ENCODE data around the gene WDR33. TPM values are rescaled to one million over a fixed set of nuclear protein-coding genes. Genes with fewer than 3 reads are reported as not detected.
A peak's percentile ranks its signal among the peaks of the same experiment; 100 is the strongest.

The WDR33 gene
- total and polyA plus RNA-seq, 2 of the 13 experiments (the other 11 are each of a cell fraction or from before 2014, with no cell fraction given) = 54.9 to 78.2 TPM

DNA sequence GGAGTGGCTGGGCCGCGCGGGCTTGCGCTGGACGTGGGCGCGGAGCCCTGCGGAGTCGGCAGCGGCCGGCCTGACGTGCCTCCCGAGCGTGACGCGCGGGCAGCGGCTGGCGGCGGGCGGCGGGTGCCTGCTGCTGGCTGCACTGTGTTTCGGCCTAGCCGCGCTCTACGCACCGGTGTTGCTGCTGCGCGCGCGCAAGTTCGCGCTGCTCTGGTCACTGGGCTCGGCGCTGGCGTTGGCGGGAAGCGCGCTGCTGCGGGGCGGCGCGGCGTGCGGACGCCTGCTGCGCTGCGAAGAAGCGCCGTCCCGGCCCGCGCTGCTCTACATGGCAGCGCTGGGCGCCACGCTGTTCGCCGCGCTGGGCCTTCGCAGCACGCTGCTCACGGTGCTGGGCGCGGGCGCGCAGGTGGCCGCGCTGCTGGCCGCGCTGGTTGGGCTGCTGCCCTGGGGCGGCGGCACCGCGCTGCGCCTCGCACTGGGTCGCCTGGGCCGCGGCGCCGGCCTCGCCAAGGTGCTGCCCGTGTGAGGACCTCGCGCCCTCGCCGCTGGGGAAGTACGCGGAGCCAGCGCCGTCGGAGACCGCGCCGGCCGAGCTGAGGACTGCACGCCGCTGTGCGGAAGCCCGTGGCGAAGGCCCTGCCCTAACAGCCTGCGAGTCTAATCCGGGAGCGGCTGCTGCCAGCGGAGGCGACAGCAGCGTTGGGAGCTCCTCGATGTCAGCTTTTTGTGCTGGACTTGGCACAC lies 109.1 kb downstream of the WDR33 start (continued):
- TF ChIP-seq HIC2 (CRISPR knock-in tag; IDR thresholded peaks at IDR 0.05; ENCODE audit: low read depth) (no peak; the same call in 1 of the 2 replicates), ZNF589 (CRISPR knock-in tag; conservative IDR thresholded peaks at IDR 0.05) (0 out of 2 replicates have a peak, but pooled peaks have one; percentile 65), ARID2 (CRISPR knock-in tag; IDR thresholded peaks at IDR 0.05; ENCODE audit: borderline replicate concordance) (no peak), MLLT10 (CRISPR knock-in tag; IDR thresholded peaks at IDR 0.05) (no peak), ZKSCAN8 (CRISPR knock-in tag; IDR thresholded peaks at IDR 0.05; ENCODE audit: borderline replicate concordance) (0 out of 2 replicates have a peak, but pooled peaks have one; percentile 1), ZNF253 (CRISPR knock-in tag; IDR thresholded peaks at IDR 0.05; ENCODE audit: borderline replicate concordance) (no peak), JUNB (CRISPR knock-in tag; IDR thresholded peaks at IDR 0.05; ENCODE audit: borderline replicate concordance) (no peak; the same call in 1 of the 2 replicates), ZNF780A (CRISPR knock-in tag; IDR thresholded peaks at IDR 0.05) (no peak; the same call in 1 of the 2 replicates), CBX1 (IDR thresholded peaks at IDR 0.05; ENCODE audit: low read depth) (peak; percentile 48), EEA1 (CRISPR knock-in tag; IDR thresholded peaks at IDR 0.05; ENCODE audit: borderline replicate concordance) (peak; percentile 83; the same call in 1 of the 2 replicates), ZNF740 (CRISPR knock-in tag; IDR thresholded peaks at IDR 0.05) (peak; percentile 76), HNRNPK (IDR thresholded peaks at IDR 0.05; ENCODE audit: low read depth, low read length, poor library complexity, severe bottlenecking) (peak; percentile 24), ZNF367 (CRISPR knock-in tag; IDR thresholded peaks at IDR 0.05; ENCODE audit: borderline replicate concordance) (peak; percentile 40; the same call in 1 of the 2 replicates), ZNF841 (CRISPR knock-in tag; IDR thresholded peaks at IDR 0.05; ENCODE audit: borderline replicate concordance) (no peak; the same call in 1 of the 2 replicates), MEF2D (CRISPR knock-in tag; IDR thresholded peaks at IDR 0.05) (peak; percentile 65; the same call in 1 of the 2 replicates)
- TF ChIP-seq, protein P1, sequence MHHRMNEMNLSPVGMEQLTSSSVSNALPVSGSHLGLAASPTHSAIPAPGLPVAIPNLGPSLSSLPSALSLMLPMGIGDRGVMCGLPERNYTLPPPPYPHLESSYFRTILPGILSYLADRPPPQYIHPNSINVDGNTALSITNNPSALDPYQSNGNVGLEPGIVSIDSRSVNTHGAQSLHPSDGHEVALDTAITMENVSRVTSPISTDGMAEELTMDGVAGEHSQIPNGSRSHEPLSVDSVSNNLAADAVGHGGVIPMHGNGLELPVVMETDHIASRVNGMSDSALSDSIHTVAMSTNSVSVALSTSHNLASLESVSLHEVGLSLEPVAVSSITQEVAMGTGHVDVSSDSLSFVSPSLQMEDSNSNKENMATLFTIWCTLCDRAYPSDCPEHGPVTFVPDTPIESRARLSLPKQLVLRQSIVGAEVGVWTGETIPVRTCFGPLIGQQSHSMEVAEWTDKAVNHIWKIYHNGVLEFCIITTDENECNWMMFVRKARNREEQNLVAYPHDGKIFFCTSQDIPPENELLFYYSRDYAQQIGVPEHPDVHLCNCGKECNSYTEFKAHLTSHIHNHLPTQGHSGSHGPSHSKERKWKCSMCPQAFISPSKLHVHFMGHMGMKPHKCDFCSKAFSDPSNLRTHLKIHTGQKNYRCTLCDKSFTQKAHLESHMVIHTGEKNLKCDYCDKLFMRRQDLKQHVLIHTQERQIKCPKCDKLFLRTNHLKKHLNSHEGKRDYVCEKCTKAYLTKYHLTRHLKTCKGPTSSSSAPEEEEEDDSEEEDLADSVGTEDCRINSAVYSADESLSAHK (CRISPR knock-in tag; IDR thresholded peaks at IDR 0.05; ENCODE audit: borderline replicate concordance) = 0 out of 2 replicates have a peak, but pooled peaks have one; percentile 45
- TF ChIP-seq, protein P2, sequence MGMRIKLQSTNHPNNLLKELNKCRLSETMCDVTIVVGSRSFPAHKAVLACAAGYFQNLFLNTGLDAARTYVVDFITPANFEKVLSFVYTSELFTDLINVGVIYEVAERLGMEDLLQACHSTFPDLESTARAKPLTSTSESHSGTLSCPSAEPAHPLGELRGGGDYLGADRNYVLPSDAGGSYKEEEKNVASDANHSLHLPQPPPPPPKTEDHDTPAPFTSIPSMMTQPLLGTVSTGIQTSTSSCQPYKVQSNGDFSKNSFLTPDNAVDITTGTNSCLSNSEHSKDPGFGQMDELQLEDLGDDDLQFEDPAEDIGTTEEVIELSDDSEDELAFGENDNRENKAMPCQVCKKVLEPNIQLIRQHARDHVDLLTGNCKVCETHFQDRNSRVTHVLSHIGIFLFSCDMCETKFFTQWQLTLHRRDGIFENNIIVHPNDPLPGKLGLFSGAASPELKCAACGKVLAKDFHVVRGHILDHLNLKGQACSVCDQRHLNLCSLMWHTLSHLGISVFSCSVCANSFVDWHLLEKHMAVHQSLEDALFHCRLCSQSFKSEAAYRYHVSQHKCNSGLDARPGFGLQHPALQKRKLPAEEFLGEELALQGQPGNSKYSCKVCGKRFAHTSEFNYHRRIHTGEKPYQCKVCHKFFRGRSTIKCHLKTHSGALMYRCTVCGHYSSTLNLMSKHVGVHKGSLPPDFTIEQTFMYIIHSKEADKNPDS (CRISPR knock-in tag; IDR thresholded peaks at IDR 0.05) = no peak
- TF ChIP-seq, protein P3, sequence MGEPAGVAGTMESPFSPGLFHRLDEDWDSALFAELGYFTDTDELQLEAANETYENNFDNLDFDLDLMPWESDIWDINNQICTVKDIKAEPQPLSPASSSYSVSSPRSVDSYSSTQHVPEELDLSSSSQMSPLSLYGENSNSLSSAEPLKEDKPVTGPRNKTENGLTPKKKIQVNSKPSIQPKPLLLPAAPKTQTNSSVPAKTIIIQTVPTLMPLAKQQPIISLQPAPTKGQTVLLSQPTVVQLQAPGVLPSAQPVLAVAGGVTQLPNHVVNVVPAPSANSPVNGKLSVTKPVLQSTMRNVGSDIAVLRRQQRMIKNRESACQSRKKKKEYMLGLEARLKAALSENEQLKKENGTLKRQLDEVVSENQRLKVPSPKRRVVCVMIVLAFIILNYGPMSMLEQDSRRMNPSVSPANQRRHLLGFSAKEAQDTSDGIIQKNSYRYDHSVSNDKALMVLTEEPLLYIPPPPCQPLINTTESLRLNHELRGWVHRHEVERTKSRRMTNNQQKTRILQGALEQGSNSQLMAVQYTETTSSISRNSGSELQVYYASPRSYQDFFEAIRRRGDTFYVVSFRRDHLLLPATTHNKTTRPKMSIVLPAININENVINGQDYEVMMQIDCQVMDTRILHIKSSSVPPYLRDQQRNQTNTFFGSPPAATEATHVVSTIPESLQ (CRISPR knock-in tag; conservative IDR thresholded peaks at IDR 0.05) = no peak
